Hypothalamus (tissue), 51 donors: ENCODE measurements around the gene MYL10.

Experiments used
- DNase-seq, 51 donors: peaks; one replicate each; lab custom pipeline; 2025; lab: John Stamatoyannopoulos, UW

Gene MYL10

DNA sequence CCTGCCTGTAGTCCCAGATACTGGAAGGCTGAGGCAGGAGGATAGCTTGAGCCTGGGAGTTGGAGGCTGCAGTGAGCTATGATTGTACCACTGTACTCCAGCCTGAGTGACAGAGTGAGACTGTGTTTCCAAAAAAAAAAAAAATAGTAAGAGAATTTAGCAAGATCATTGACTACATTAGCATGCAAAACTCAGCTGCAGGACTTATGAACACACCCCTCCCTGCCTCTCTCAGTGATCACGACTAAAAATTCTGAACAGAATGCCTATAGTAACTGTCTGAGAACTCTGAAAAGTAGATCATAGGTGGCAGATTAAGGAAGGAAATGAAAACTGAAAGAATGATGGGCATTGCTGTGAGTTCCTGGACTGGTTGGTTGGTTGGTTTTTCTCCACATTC lies 50.5 kb downstream of the MYL10 start:
- DNase-seq: no peak

DNA sequence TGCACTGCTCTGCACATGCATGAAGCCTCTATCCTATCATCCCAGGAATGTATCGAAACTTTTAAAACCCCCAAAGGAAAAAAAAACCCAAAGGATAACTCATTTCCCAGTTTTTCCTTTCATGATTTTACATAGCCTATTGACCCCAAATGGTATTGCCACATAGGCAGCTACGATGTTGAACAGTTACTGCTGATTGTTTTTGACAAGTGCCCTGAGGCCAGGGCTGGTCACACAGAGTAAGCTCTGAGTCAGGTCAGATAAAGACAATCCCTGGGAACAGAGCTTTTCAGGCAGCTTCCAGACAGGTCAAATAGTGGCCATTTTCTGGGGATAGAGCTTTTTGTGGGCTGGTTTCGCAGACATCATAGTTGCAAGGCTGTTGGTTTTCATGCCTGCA lies 52.1 kb downstream of the MYL10 start:
- DNase-seq: no peak

DNA sequence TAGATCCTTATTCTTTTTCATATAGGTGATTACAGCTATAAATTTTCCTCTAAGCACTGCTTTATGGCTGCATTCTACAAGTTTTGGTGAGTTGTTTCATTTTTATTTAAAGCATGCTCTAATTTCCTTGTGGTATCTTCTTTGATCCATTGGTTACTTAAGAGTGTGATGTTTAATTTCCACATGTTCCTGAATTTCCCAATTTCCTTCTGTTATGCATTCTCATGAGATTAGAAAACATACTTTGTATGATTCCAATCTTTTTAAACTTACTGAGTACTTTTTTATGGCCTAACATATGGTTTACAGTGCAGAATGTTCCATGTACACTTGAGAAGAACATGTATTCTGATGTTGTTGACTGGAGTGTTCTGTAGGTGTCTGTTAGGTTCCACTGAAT lies 53.4 kb downstream of the MYL10 start:
- no peak for DNase-seq

DNA sequence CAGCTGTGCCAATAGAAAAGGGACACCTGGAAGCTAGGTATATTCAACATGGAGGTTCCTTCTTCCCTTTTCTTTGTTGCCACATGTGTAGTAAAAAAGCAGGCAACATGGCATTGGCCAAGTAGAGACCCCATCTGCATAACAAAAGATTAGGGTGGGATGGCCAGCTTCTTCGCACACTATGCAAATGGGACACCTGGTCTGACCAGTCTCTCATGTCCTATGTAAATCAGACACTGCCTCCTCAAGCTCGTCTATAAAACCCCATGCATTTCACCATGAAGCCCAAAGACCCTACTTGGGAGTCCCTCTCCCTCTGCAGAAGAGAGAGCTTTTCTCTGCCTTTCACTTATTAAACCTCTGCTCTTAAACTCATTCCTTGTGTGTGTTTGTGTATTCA lies 53.9 kb downstream of the MYL10 start:
- no peak for DNase-seq

DNA sequence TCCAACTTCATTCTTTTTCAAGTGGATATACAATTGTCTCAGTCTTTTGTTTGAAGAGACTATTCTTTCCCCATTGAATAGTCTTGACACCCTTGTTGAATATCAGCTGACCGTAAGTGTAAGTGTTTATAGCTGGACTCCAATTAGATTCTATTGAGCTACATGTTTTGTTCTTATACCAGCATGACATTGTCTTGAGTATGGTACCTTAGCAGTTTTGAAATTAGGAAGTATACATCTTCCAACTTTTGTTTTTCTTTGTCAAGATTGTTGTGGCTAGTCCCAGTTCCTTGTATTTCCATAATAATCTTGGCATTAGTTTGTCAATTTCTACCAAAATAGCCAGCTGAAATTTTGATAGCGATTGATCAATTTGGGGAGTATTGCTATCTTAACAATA lies 56.9 kb downstream of the MYL10 start:
- no peak for DNase-seq

DNA sequence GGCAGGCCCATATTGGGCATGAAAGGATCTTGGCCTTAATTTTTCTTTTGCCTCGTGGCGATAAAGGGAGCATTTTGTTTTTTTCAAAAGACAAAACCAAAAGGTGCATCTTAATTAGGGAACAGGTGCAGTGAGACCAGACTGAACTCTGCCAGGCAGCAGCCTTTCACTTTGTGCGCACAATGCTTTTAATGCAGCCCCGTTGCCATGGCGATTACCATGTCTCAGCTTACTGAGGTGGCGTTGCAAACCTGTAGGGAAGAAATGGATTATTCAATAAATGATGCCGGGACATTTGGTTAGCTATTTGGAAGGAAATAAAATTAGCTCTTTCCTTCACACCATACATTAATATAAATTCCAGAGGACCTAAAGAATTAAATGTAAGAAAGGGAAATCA lies 61.9 kb downstream of the MYL10 start:
- DNase-seq: peak in 12 of 51 donors; percentile 2 to 73 (median 36)

DNA sequence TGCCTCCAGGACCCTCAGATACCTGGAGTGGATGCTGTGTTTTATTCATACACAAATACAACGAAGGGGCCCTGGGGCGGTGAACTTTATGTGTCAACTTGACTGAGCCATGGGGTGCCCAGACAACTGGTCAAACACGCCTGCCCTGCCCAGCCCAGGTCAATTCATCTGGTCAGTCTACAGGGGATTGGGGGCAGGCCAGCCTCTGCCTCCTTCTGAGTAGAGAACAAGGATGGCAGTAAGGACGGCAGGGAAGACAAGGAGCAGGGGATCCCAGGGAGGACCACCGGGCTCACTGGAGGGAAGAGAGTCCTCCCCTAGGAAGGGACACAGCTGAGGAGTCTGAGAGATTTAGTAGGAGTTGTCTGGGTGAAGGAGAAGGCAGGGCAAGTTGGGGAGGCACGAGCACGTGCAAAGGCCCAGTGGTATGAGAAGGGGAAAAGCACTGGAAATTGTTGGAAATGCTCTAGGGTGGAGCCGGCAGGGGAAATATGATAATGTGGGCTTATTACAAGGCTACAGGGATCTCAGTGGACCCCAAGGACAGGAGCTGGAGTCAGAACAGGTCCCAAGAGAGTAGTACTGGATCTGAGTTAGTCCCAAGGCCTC lies 63.4 kb downstream of the MYL10 start:
- DNase-seq: no peak

DNA sequence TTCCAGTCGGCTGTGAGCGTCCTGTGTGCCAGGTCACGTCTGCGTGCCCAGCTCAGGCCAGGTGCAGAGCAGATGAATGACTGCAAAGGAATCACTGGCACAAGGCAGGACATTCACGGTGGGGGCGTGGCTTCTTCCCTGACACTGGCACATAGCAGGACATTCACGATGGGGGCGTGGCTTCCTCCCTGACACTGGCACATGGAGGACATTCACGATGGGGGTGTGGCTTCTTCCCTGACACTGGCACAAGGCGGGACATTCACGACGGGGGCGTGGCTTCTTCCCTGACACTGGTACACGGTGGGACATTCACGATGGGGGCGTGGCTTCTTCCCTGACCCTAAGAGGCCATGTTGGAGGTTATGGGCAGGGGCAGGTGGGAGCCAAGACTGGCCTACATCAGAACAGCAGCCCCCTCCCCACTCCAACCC lies 64.3 kb downstream of the MYL10 start:
- DNase-seq: peak in 1 of 51 donors; percentile 3

DNA sequence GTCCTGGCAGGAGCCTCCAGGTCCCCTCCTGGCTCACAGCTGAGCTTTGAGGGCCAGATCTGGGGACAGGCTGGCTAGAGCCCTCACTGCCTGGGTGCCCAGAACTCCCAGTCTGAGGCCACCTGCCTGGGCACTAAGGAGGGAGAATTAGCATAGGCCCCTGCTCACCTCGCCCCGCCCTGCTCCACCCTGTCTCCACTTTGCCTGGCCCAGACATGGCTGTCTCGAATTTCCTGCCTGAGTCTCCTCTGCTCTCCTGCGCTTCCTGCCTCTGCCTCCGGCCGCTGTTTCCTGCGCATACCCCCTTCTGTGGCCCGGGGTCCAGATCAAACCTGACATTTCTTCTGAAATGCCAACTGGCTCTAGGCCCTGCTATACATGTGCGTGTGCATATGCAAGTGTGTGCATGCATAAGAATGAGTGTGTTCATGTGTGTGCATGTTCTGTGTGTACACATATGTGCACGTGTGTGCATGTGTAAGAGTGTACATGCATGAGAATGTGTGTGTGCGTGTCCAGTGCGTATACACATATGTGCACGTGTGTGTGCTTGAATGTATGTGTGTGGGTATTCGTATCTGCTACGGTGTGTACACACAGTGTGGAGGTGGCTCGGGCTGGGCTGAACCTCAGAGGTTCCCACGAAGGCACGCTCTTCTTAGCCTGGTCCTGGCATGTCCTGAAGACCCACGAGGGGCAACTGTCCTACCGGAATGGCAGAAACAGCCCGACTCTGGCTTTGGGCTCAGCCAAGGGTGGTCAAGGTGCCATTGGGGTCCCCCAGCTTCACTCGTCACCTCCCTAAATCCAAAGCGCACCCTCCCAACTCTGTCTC lies 64.9 kb downstream of the MYL10 start:
- no peak for DNase-seq
